PC-3 (cell line): ENCODE data around the gene ATP1A2. TPM values are rescaled to one million over a fixed set of nuclear protein-coding genes. Genes with fewer than 3 reads are reported as not detected.

Source experiments
- ATAC-seq: fragments of 200-7000 bp; cut with Tn5 transposase; 2 replicates; pipeline ENCODE4 v1.9.1; 2020; ENCODE audit warnings: mild to moderate bottlenecking, moderate library complexity
- BruUV-seq: library from RNA; stranded (reverse); fragments of 400-500 nt; replicated peaks from 2 replicates; lab custom pipeline; 2021; lab: Mats Ljungman, UMichigan
- CTCF ChIA-PET: fragments of 300-600 bp; sonication (Branson Sonifier 250); formaldehyde crosslinking; loops from one replicate; lab custom pipeline; 2022; ENCODE audit warnings: antibody characterized with exemption; lab: Charles Lee
- POLR2A ChIA-PET: fragments of 300-600 bp; sonication (Branson Sonifier 250); formaldehyde crosslinking; loops from one replicate; lab custom pipeline; 2022; ENCODE audit warnings: antibody characterized with exemption; ENCODE audit not compliant: unreplicated experiment; lab: Charles Lee
- DNase-seq: peaks from one replicate; pipeline ENCODE4 v3.0.0-alpha.2; 2015
- H2AFZ ChIP-seq: fragments of 300-600 bp; sonication (generic); 2 replicates; pipeline ENCODE4 v1.6.0; 2016; ENCODE audit warnings: antibody characterized with exemption, low read length
- H3F3A ChIP-seq: fragments of 300-600 bp; sonication (generic); one replicate; pipeline ENCODE4 v1.6.0; 2017; ENCODE audit warnings: antibody characterized with exemption, low read length, control low read depth, mild to moderate bottlenecking; ENCODE audit not compliant: unreplicated experiment
- H3K27ac ChIP-seq: fragments of 300-600 bp; sonication (generic); 2 replicates; pipeline ENCODE4 v1.5.1; 2016; ENCODE audit warnings: mild to moderate bottlenecking, low read length
- H3K27me3 ChIP-seq: fragments of 300-600 bp; sonication (generic); 2 replicates; pipeline ENCODE4 v1.6.1; 2016; ENCODE audit warnings: low read length, mixed read lengths
- H3K36me3 ChIP-seq: fragments of 300-600 bp; sonication (generic); 2 replicates; pipeline ENCODE4 v1.6.1; 2016; ENCODE audit warnings: low read depth, mixed run types, low read length, mixed read lengths
- H3K4me1 ChIP-seq: fragments of 300-600 bp; sonication (generic); 2 replicates; pipeline ENCODE4 v1.5.1; 2016; ENCODE audit warnings: low read length; ENCODE audit not compliant: insufficient read depth
- H3K4me2 ChIP-seq: fragments of 300-600 bp; sonication (generic); 2 replicates; pipeline ENCODE4 v1.6.0; 2016; ENCODE audit warnings: low read length
- H3K4me3 ChIP-seq: fragments of 300-600 bp; sonication (generic); 2 replicates; pipeline ENCODE4 v1.5.1; 2016; ENCODE audit warnings: mild to moderate bottlenecking, low read length, mixed read lengths
- H3K79me2 ChIP-seq: fragments of 300-600 bp; sonication (generic); 2 replicates; pipeline ENCODE4 v1.6.1; 2017; ENCODE audit warnings: low read length, mixed read lengths
- H3K9ac ChIP-seq: fragments of 300-600 bp; sonication (generic); 2 replicates; pipeline ENCODE4 v1.6.0; 2016; ENCODE audit warnings: mild to moderate bottlenecking, low read length
- H3K9me2 ChIP-seq: fragments of 300-600 bp; sonication (generic); replicated peaks from 2 replicates; pipeline ENCODE4 v1.6.1; 2016; ENCODE audit warnings: mixed run types, low read length, mixed read lengths
- H3K9me3 ChIP-seq: fragments of 300-600 bp; sonication (generic); 2 replicates; pipeline ENCODE4 v1.6.1; 2016; ENCODE audit warnings: low read length, mixed read lengths
- H4K20me1 ChIP-seq: fragments of 300-600 bp; sonication (generic); 2 replicates; pipeline ENCODE4 v1.6.1; 2016; ENCODE audit warnings: low read length, mixed read lengths
- EZH2 ChIP-seq: fragments of 300-600 bp; sonication (generic); IDR thresholded peaks from one replicate; pipeline ENCODE4 v1.6.1; 2017; ENCODE audit warnings: antibody characterized with exemption, mild to moderate bottlenecking, low read length; ENCODE audit not compliant: unreplicated experiment
- EZH2phosphoT487 ChIP-seq: fragments of 300-600 bp; sonication (generic); IDR thresholded peaks from 2 replicates; pipeline ENCODE4 v1.6.1; 2018; ENCODE audit warnings: mild to moderate bottlenecking, antibody characterized with exemption, low read length, borderline replicate concordance
- intact Hi-C: fragments of 100-400 bp; cut with micrococcal nuclease; formaldehyde crosslinking; loops from 2 replicates; pipeline ENCODE4 v1.9.0; 2023
- total RNA-seq: library from RNA; depleted of rRNA; stranded (reverse); fragments of >200 nt; gene quantifications from 2 replicates; pipeline ENCODE4 v1.2.3, GENCODE V29; 2014
- TF ChIP-seq, protein P1 (sequence below): fragments of 300-600 bp; sonication (generic); conservative IDR thresholded peaks from 2 replicates; pipeline ENCODE4 v1.5.1; 2017; ENCODE audit warnings: antibody characterized with exemption, low read depth, mild to moderate bottlenecking, low read length

ATP1A2 gene
- total RNA-seq, 1 experiment from 2014 or later: not detected

DNA sequence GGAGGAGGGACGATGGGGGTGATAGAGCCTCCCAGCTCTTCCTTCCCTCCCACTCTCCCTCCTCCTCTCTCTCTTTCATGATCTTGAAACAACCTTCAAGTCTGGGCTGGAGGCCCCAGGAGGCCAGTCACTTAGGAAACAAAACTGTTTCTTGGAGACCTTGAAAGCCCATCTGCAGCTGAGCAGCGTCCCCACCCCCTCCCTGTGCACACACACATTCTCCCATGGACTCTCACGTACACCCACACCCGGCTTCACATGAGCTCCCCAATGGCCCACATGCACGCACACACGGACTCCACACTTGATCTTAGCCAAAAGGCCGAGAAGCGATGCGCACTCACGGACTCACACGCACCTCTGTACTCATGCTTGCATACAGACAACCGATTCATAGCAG is 3.2 kb upstream of the ATP1A2 start:
- intact Hi-C loops: no loop called here
- no peaks in the 10 kb centered on the region for H3K36me3 ChIP-seq
- H3K27ac ChIP-seq: no peak overlapping the region
- no peak for ATAC-seq
- H3K9me3 ChIP-seq: no peaks in the 10 kb centered on the region
- H3F3A ChIP-seq: no peaks in the 10 kb centered on the region
- no peak for TF ChIP-seq EZH2phosphoT487
- TF ChIP-seq EZH2: no peak
- TF ChIP-seq, protein P1, sequence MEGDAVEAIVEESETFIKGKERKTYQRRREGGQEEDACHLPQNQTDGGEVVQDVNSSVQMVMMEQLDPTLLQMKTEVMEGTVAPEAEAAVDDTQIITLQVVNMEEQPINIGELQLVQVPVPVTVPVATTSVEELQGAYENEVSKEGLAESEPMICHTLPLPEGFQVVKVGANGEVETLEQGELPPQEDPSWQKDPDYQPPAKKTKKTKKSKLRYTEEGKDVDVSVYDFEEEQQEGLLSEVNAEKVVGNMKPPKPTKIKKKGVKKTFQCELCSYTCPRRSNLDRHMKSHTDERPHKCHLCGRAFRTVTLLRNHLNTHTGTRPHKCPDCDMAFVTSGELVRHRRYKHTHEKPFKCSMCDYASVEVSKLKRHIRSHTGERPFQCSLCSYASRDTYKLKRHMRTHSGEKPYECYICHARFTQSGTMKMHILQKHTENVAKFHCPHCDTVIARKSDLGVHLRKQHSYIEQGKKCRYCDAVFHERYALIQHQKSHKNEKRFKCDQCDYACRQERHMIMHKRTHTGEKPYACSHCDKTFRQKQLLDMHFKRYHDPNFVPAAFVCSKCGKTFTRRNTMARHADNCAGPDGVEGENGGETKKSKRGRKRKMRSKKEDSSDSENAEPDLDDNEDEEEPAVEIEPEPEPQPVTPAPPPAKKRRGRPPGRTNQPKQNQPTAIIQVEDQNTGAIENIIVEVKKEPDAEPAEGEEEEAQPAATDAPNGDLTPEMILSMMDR: no peak
- CTCF ChIA-PET: no interaction called here
- no peak for DNase-seq
- POLR2A ChIA-PET: no interaction called here
- H3K79me2 ChIP-seq: no peaks in the 10 kb centered on the region
- H3K4me2 ChIP-seq: no peak overlapping the region
- no peak overlapping the region for H3K4me3 ChIP-seq
- H2AFZ ChIP-seq: no peak overlapping the region
- H4K20me1 ChIP-seq: no peaks in the 10 kb centered on the region
- H3K9me2 ChIP-seq: no peaks in the 10 kb centered on the region
- H3K9ac ChIP-seq: no peak overlapping the region
- BruUV-seq: no TSS peak
- peaks cover 11% of the 10 kb centered on the region for H3K4me1 ChIP-seq
- H3K27me3 ChIP-seq: no peaks in the 10 kb centered on the region

DNA sequence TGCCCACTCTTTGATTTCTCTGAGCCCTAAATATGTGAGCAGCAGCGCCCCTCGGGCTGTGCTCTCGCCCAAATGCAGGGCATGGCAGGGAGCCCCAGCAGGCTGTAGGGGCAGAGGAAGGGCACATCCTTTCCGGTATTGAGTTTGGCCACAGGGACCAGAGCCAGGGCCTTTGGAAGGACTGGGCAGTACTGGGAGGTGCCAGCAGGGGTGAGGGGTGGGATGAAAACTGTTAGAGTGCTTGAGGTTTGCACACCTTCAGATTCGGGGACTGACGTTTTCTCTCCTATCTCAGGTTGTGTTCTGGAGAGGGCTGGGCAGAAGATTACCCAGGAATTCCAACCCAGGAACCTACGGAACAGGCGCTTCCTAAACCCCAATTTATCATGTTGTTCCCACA is 2.2 kb upstream of the ATP1A2 start:
- DNase-seq (no peak), ATAC-seq (no peak)
- intact Hi-C loops: no loop called here
- H3K9me2 ChIP-seq: no peaks in the 10 kb centered on the region
- H3K4me1 ChIP-seq: peaks cover 11% of the 10 kb centered on the region
- CTCF ChIA-PET: no interaction called here
- no peak overlapping the region for H3K4me3 ChIP-seq
- H3K79me2 ChIP-seq: no peaks in the 10 kb centered on the region
- H3K4me2 ChIP-seq: no peak overlapping the region
- no peaks in the 10 kb centered on the region for H4K20me1 ChIP-seq
- TF ChIP-seq, protein P1: no peak
- no peak for TF ChIP-seq EZH2phosphoT487
- TF ChIP-seq EZH2: no peak
- H2AFZ ChIP-seq: no peak overlapping the region
- no peak overlapping the region for H3K9ac ChIP-seq
- no TSS peak for BruUV-seq
- H3K27ac ChIP-seq: no peak overlapping the region
- no peaks in the 10 kb centered on the region for H3F3A ChIP-seq
- H3K27me3 ChIP-seq: no peaks in the 10 kb centered on the region
- no peaks in the 10 kb centered on the region for H3K36me3 ChIP-seq
- no peaks in the 10 kb centered on the region for H3K9me3 ChIP-seq
- POLR2A ChIA-PET: no interaction called here

DNA sequence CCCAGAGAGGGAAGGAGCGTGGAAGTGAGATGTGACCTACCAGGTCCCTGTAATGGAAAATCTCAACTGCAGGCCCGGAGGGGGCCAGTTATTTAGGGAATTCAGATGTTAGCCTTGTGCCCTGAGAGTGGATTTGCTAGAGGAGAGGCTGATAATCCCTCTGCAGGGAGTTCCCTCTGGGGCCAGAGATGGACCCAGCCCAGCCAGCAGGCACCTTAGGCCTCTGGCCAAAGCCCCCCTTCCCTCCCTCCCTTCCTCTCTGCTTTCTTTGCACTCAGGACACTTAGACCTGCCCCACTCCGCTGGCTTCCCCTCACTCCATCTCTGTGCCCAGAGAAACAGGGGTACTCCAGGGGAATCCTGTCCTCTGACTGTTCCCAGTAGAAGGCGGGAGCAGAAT is 1.5 kb upstream of the ATP1A2 start:
- no peak overlapping the region for H2AFZ ChIP-seq
- no peak overlapping the region for H3K9ac ChIP-seq
- H3K4me3 ChIP-seq: no peak overlapping the region
- no peaks in the 10 kb centered on the region for H4K20me1 ChIP-seq
- no peak overlapping the region for H3K4me2 ChIP-seq
- H3F3A ChIP-seq: no peaks in the 10 kb centered on the region
- H3K36me3 ChIP-seq: no peaks in the 10 kb centered on the region
- BruUV-seq: no TSS peak
- DNase-seq (no peak), ATAC-seq (no peak)
- no peaks in the 10 kb centered on the region for H3K79me2 ChIP-seq
- H3K4me1 ChIP-seq: peaks cover 10% of the 10 kb centered on the region
- TF ChIP-seq EZH2phosphoT487 (no peak), EZH2 (no peak)
- TF ChIP-seq, protein P1: no peak
- no peak overlapping the region for H3K27ac ChIP-seq
- intact Hi-C loops: no loop called here
- no peaks in the 10 kb centered on the region for H3K9me2 ChIP-seq
- H3K27me3 ChIP-seq: no peaks in the 10 kb centered on the region
- CTCF ChIA-PET: no interaction called here
- no peaks in the 10 kb centered on the region for H3K9me3 ChIP-seq
- POLR2A ChIA-PET: no interaction called here
